DOHH2 (cell line): ENCODE measurements around the gene UPF1.

Source experiments
- H3F3A ChIP-seq: fragments of 200-600 bp; sonication (generic), shearing (Covaris generic); 2 replicates; pipeline ENCODE4 v1.6.0; 2016; ENCODE audit warnings: antibody characterized with exemption, mild to moderate bottlenecking; ENCODE audit not compliant: control insufficient read depth, insufficient read depth
- H3K27ac ChIP-seq: fragments of 200-600 bp; sonication (generic); 2 replicates; pipeline ENCODE4 v1.5.1; 2014; ENCODE audit warnings: low read depth, mild to moderate bottlenecking, low read length, moderate library complexity
- H3K27me3 ChIP-seq: fragments of 200-600 bp; sonication (generic); 2 replicates; pipeline ENCODE4 v1.6.1; 2014; ENCODE audit warnings: mild to moderate bottlenecking, low read length, mixed read lengths; ENCODE audit not compliant: control insufficient read depth
- H3K36me3 ChIP-seq: fragments of 200-600 bp; sonication (generic); 2 replicates; pipeline ENCODE4 v1.6.1; 2014; ENCODE audit warnings: mild to moderate bottlenecking, low read length, moderate library complexity, mixed read lengths; ENCODE audit not compliant: control insufficient read depth
- H3K4me1 ChIP-seq: fragments of 200-600 bp; sonication (generic); 2 replicates; pipeline ENCODE4 v1.6.1; 2014; ENCODE audit warnings: mild to moderate bottlenecking, low read length, mixed read lengths; ENCODE audit not compliant: control insufficient read depth
- H3K4me2 ChIP-seq: fragments of 200-600 bp; sonication (generic); 2 replicates; pipeline ENCODE4 v1.6.0; 2014; ENCODE audit warnings: mild to moderate bottlenecking, low read length, moderate library complexity
- H3K4me3 ChIP-seq: fragments of 200-600 bp; sonication (generic); 2 replicates; pipeline ENCODE4 v1.5.1; 2014; ENCODE audit warnings: mild to moderate bottlenecking, low read length, mixed read lengths
- H3K79me2 ChIP-seq: fragments of 200-600 bp; sonication (generic); 2 replicates; pipeline ENCODE4 v1.6.1; 2014; ENCODE audit warnings: mild to moderate bottlenecking, low read length, mixed read lengths; ENCODE audit not compliant: control insufficient read depth
- H3K9me2 ChIP-seq: fragments of 200-600 bp; sonication (generic); replicated peaks from 2 replicates; pipeline ENCODE4 v1.6.1; 2014; ENCODE audit warnings: mild to moderate bottlenecking, low read length, mixed read lengths; ENCODE audit not compliant: control insufficient read depth
- H3K9me3 ChIP-seq: fragments of 200-600 bp; sonication (generic); 2 replicates; pipeline ENCODE4 v1.6.1; 2014; ENCODE audit warnings: antibody characterized with exemption, low read length, mixed read lengths; ENCODE audit not compliant: control insufficient read depth, insufficient read depth
- H4K20me1 ChIP-seq: fragments of 200-600 bp; sonication (generic); 2 replicates; pipeline ENCODE4 v1.6.0; 2014; ENCODE audit warnings: low read depth, mild to moderate bottlenecking, antibody characterized with exemption, low read length, moderate library complexity; ENCODE audit not compliant: control insufficient read depth, insufficient read depth
- EZH2phosphoT487 ChIP-seq: fragments of 200-600 bp; sonication (generic); IDR thresholded peaks from 2 replicates; pipeline ENCODE4 v1.6.1; 2017; ENCODE audit warnings: borderline replicate concordance, mild to moderate bottlenecking, antibody characterized with exemption, low read length, moderate library complexity, mixed read lengths
- TF ChIP-seq, protein P1 (sequence below): fragments of 200-600 bp; sonication (generic); IDR thresholded peaks from one replicate; pipeline ENCODE4 v1.5.1; 2014; ENCODE audit warnings: antibody characterized with exemption, mild to moderate bottlenecking, low read depth, low read length; ENCODE audit not compliant: poor library complexity, severe bottlenecking

UPF1 gene

DNA sequence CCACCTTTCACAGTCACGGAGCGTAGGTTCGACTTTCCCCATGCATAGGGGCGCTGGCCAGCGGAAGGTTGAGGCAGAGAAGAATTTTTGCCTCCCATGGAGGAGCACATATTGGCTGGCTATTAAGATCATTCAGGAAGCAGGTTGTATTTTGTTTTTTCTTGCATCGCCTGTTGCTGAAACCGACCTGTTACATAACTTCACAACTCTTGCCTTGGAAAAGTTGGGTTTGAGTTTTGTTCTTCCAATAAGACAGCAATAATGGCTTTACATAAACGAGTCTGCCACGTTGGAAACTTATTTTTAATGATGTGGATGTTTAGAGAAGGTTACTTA lies 1.4 kb downstream of the UPF1 start:
- H4K20me1 ChIP-seq, result peaks cover 47% of the 10 kb centered on the region
- peaks cover 44% of the 10 kb centered on the region for H3K4me1 ChIP-seq
- H3K36me3 ChIP-seq, result peaks cover 57% of the 10 kb centered on the region
- H3K4me2 ChIP-seq, result peak overlapping the region; percentile 92
- H3K9me2 ChIP-seq, result no peaks in the 10 kb centered on the region
- no peaks in the 10 kb centered on the region for H3K9me3 ChIP-seq
- no peak for TF ChIP-seq EZH2phosphoT487
- TF ChIP-seq, protein P1, sequence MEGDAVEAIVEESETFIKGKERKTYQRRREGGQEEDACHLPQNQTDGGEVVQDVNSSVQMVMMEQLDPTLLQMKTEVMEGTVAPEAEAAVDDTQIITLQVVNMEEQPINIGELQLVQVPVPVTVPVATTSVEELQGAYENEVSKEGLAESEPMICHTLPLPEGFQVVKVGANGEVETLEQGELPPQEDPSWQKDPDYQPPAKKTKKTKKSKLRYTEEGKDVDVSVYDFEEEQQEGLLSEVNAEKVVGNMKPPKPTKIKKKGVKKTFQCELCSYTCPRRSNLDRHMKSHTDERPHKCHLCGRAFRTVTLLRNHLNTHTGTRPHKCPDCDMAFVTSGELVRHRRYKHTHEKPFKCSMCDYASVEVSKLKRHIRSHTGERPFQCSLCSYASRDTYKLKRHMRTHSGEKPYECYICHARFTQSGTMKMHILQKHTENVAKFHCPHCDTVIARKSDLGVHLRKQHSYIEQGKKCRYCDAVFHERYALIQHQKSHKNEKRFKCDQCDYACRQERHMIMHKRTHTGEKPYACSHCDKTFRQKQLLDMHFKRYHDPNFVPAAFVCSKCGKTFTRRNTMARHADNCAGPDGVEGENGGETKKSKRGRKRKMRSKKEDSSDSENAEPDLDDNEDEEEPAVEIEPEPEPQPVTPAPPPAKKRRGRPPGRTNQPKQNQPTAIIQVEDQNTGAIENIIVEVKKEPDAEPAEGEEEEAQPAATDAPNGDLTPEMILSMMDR, result no peak
- H3K27ac ChIP-seq, result peak overlapping the region; percentile 62
- peak overlapping the region; percentile 95 for H3K4me3 ChIP-seq
- H3F3A ChIP-seq, result no peaks in the 10 kb centered on the region
- no peaks in the 10 kb centered on the region for H3K27me3 ChIP-seq
- peaks cover 67% of the 10 kb centered on the region for H3K79me2 ChIP-seq

DNA sequence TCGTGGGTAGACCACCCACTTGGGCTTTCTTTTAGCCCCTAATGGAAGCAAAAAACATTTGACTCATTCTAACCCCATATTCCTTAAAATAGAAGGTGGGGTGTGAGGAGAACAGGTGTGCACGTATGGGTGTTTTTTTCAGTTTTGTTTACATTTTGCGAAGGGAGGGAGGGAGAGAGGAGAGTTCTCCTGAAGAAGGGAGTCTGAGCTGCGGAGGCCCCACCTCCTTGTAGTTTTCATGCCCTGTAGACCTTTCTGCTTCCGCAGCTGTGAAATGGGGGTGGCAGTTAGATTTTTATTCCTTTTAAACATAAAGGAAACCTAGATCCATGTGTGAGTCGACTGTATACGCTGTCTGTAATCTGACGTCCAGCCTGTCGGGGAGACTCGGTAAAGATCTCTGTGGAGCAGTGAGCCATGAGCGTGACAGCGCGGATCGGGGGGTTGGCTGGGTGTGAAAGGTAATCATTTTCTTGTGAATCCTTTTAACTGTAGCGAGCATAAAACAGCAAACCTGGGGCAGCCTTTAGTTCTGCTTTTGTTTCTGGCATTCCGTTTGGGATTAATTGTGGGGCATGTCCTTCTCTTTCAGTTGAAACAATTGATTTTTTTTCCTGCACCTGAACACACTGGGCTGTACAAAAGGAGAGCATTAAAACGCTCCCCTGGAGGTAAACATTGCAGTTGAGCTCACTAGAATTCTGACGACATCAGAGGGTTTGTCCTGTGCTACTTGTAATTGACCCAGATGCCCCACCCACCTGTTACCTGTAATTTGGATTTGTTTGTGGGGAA lies 2.3 kb downstream of the UPF1 start:
- Histone ChIP-seq H3F3A (peaks cover 3% of the 10 kb centered on the region; the same call in 1 of the 2 replicates), H3K27ac (no peak overlapping the region), H3K36me3 (peaks cover 67% of the 10 kb centered on the region), H3K9me2 (no peaks in the 10 kb centered on the region), H3K4me2 (peak overlapping the region; percentile 92), H3K4me3 (peak overlapping the region; percentile 95), H3K79me2 (peaks cover 76% of the 10 kb centered on the region), H3K27me3 (no peaks in the 10 kb centered on the region), H4K20me1 (peaks cover 51% of the 10 kb centered on the region), H3K4me1 (peaks cover 48% of the 10 kb centered on the region), H3K9me3 (no peaks in the 10 kb centered on the region)
- TF ChIP-seq, protein P1, result no peak
- TF ChIP-seq EZH2phosphoT487, result no peak

DNA sequence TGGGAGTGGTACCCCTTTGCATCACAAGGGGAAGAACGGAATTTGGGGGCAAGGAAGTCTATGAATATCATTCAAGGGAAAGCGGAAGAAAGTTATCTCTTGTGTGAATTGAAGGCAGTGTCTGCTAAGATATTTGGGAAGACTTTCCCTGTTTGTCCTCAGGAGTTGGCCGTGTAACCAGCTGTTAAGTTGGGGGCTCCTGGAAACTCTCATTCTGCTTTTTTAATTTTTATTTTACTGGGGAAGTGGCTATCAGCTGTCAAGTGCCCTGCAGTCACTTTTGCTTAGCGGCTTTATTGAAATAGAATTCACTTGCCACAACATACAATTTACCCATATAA lies 2.9 kb downstream of the UPF1 start:
- peaks cover 82% of the 10 kb centered on the region for H3K79me2 ChIP-seq
- TF ChIP-seq, protein P1, result no peak
- no peak for TF ChIP-seq EZH2phosphoT487
- H3K36me3 ChIP-seq, result peaks cover 72% of the 10 kb centered on the region
- H3K9me2 ChIP-seq, result no peaks in the 10 kb centered on the region
- peaks cover 55% of the 10 kb centered on the region for H4K20me1 ChIP-seq
- H3K4me1 ChIP-seq, result peaks cover 52% of the 10 kb centered on the region
- H3K4me2 ChIP-seq, result peak overlapping the region; percentile 92
- H3K27ac ChIP-seq, result no peak overlapping the region
- no peaks in the 10 kb centered on the region for H3K9me3 ChIP-seq
- H3F3A ChIP-seq, result peaks cover 3% of the 10 kb centered on the region; the same call in 1 of the 2 replicates
- H3K4me3 ChIP-seq, result peak overlapping the region; percentile 95
- no peaks in the 10 kb centered on the region for H3K27me3 ChIP-seq
